Measurements from ENCODE around the gene TMEM89.
A peak's percentile ranks its signal among the peaks of the same experiment; 100 is the strongest.

The TMEM89 gene

GRCh38 chr3:48642605-48643004, 21.0 kb upstream of the TMEM89 start:
- no peak for DNase-seq (ENCODE audit: low read depth)
- no peak for TF ChIP-seq CTCF (IDR thresholded peaks at IDR 0.05; ENCODE audit: low read depth, low read length, missing control alignments)
- in situ Hi-C loops (cut with HindIII; ENCODE audit: low sequenced_read_pairs): no loop called here
- H3K4me3 ChIP-seq (ENCODE audit: low read depth, low read length): no peak overlapping the region

GRCh38 chr3:48641396-48641795, 19.8 kb upstream of the TMEM89 start:
- no peak for TF ChIP-seq CTCF (IDR thresholded peaks at IDR 0.05; ENCODE audit: low read depth, low read length, missing control alignments)
- no peak overlapping the region for H3K4me3 ChIP-seq (ENCODE audit: low read depth, low read length)
- in situ Hi-C loops (cut with HindIII; ENCODE audit: low sequenced_read_pairs): no loop called here
- no peak for DNase-seq (ENCODE audit: low read depth)

GRCh38 chr3:48639944-48640606, 18.5 kb upstream of the TMEM89 start:
- DNase-seq (ENCODE audit: low read depth): no peak
- TF ChIP-seq CTCF (IDR thresholded peaks at IDR 0.05; ENCODE audit: low read depth, low read length, missing control alignments): no peak
- H3K4me3 ChIP-seq (ENCODE audit: low read depth, low read length): no peak overlapping the region
- in situ Hi-C loops (cut with HindIII; ENCODE audit: low sequenced_read_pairs): loop anchor here (10.0 kb wide), 1 partner anchor 85 kb away; the partner anchor contains the start of gene PFKFB4

- no peak for DNase-seq (ENCODE audit: low read depth)
- TF ChIP-seq CTCF (IDR thresholded peaks at IDR 0.05; ENCODE audit: low read depth, low read length, missing control alignments): no peak
- H3K4me3 ChIP-seq (ENCODE audit: low read depth, low read length): no peak overlapping the region
- in situ Hi-C loops (cut with HindIII; ENCODE audit: low sequenced_read_pairs): loop anchor here (10.0 kb wide), 1 partner anchor 83 kb away; the partner anchor contains the start of gene PFKFB4
Measured at GRCh38 chr3:48637305-48637704, 15.7 kb upstream of the TMEM89 start.

- in situ Hi-C loops (cut with HindIII; ENCODE audit: low sequenced_read_pairs): loop anchor here (10.0 kb wide), 1 partner anchor 81 kb away; the partner anchor contains the start of gene PFKFB4
- DNase-seq (ENCODE audit: low read depth): no peak
- no peak for TF ChIP-seq CTCF (IDR thresholded peaks at IDR 0.05; ENCODE audit: low read depth, low read length, missing control alignments)
- H3K4me3 ChIP-seq (ENCODE audit: low read depth, low read length): peak overlapping the region; percentile 92
Measured at GRCh38 chr3:48636149-48636655, 14.6 kb upstream of the TMEM89 start.

- H3K4me3 ChIP-seq (ENCODE audit: low read depth, low read length): peak within 1 kb of the TSS; percentile 92
- in situ Hi-C loops (cut with HindIII; ENCODE audit: low sequenced_read_pairs): loop anchor here (10.0 kb wide), 1 partner anchor 81 kb away; the partner anchor contains the start of gene PFKFB4
- peak; percentile 57 for TF ChIP-seq CTCF (IDR thresholded peaks at IDR 0.05; ENCODE audit: low read depth, low read length, missing control alignments)
- DNase-seq (ENCODE audit: low read depth): peak; percentile 85
Measured at GRCh38 chr3:48635222-48636021, 13.9 kb upstream of the TMEM89 start, which contains the start of gene SLC26A6. TSS of gene SLC26A6 (minus strand) at chr3:48635461. CDS start at chr3:48635393, 68 bp downstream.
